Erythroblast (primary cell): Measurements from ENCODE around the gene PRM3.

Experiments
- DNase-seq, 2 experiments: peaks; one replicate each; lab custom pipeline; 2025; lab: John Stamatoyannopoulos, UW
- GATA1 ChIP-seq: IDR thresholded peaks from 2 replicates; pipeline ENCODE4 v1.6.1; 2011; ENCODE audit warnings: low read depth, mild to moderate bottlenecking, control low read depth, low read length, moderate library complexity
- POLR2A ChIP-seq: IDR thresholded peaks from 2 replicates; pipeline ENCODE4 v1.6.1; 2011; ENCODE audit warnings: mild to moderate bottlenecking, low read length

PRM3 gene

DNA sequence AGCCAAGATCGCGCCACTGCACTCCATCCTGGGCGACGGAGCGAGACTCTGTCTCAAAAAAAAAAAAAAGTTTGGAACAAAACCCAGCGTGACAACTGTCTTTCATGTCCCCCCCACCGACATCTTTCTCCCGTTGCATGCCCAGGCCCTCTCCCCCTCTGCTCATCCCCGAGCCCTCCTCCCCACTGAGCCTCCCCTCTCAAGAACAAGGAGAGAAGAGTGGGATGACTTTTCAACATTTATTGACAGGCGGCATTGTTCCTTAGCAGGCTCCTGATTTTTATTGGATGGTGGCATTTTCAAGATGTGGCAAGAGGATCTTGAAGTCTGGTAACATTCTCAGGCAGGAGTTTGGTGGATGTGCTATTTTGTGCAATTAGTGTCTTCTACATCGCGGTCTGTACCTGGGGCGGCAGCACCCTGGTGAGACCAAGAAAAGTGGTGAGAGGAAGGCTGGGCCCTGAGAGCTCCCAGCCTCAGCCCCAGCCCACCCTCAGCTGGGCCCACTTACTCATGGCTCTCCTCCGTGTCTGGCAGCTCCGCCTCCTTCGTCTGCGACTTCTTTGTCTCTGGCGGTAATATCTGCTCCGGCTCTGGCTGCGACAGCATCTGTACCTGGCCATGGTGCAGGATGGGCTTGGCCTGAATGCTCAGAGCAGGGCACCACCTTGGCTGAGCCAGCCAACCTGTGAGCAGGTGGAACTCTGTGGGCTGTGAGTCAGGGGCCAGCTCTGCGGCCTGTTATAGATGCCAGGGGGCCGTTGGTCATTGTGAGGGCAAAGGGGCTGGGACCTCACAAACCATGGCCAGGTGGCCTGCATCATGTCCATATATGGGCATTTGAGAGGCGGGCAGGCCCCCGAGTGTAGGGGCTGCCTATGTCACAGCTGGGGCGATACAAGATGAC, 7.4 kb upstream of the PRM3 start, which contains the start of gene PRM1:
Gene PRM1, minus strand, starts transcription at position 715 of the 907 bp plus-strand sequence. Its CDS starts 92 bp downstream, at position 623.
- TF ChIP-seq GATA1 (no peak), POLR2A (no peak)
- no peak for DNase-seq

DNA sequence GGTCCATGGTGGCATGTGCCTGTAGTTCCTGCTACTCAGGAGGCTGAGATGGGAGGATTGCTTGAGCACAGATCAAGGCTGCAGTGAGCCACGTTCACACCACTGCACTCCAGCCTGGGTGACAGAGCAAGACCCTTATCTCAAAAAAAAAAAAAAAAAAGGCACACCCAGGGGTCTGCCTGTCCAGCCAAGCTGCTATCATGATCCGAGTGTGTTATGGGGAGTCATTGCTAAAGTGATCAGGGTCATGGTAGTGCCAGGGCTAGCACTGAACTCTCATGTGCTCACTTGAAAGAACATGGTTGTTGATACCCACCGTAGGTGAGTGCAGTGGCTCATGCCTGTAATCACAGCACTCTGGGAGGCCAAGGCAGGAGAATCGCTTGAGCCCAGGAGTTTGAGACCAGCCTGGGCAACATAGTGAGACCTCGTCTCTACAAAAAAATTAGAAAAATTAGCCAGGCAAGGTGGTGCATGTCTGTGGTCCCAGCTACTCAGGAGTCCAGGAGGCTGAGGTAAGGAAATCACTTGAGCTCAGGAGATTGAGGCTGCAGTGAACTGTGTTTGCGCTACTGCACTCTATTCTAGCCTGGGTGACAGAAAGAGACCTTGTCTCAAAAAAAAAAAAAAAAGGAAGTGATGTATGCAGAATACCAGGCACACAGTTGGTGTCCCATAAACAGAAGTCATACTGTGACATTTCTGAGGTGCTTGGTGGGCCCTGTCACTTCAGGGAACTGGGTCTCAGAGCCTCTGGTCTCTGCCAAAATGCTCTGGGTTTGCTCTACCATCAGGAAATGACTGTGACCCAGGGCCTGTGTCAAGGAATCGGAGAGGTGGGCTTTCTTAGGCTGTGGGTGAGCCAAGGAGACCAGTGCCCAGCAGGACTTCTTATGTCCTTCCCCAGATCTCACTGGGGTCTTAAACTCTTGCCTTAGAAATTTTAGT, 5.5 kb upstream of the PRM3 start:
- no peak for DNase-seq
- TF ChIP-seq POLR2A = no peak
- TF ChIP-seq GATA1 = no peak

DNA sequence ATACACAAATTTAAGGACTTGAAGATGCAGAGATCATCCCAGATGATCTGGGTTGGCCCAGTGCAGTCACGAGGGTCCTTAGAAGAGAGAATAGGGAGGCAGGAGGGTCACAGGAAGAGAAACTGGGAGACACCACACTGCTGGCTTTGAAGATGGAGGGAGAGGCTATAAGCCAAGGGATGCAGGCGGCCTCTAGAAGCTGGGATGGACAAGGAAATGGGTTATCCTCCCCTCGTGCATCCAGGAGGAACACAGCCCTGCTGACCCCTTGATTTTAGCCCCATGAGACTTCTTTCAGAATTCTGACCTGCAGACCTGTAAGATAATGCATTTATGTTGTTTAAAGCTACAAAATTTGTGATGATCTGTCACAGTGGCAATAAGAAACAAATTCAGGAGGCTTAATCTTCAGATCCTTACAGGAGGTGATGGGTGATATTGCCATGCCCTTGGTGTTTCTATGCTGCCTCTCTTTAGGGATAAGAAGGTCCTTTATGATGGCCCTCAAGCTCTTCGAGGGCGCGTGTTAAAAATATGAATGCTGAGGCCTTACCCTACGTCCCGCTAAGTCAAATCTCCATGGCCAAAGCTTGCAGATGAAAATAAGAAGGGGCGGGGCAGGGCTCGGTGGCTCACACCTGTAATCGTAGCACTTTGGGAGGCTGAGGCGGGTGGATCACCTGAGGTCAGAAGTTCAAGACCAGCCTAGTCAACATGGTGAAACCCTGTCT, 4.3 kb upstream of the PRM3 start:
- no peak for DNase-seq
- TF ChIP-seq GATA1 = no peak

DNA sequence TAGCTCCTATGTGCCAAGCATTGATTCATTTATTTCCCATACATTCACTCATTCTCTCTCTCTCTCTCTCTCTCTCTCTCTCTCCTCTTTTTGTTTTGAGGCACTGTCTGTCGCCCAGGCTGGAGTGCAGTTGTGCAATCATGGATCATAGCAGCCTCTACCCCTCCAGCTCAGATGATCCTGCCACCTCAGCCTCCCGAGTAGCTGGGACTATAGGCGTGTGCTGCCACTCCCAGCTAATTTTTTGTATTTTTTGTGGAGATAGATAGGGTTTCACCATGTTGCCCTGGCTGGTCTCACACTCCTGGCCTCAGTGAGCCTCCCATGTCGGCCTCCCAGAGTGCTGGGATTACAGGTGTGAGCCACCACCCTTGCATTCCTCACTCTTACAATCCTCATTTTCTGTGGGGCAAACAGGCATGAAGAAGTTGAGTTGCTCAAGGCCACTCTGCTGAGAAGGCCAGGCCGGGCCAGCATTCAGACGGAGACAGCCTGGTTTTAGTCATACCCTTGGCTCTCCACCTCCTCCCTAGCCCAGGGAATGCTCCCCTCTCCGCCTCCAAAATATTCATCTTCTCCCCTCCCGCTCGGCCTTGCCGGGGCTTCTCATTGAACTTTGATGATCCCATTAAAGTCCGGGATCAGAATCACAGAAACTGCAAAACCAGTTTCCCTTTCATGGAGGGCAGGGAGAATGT, 3.6 kb upstream of the PRM3 start:
- TF ChIP-seq GATA1 (no peak), POLR2A (no peak)

DNA sequence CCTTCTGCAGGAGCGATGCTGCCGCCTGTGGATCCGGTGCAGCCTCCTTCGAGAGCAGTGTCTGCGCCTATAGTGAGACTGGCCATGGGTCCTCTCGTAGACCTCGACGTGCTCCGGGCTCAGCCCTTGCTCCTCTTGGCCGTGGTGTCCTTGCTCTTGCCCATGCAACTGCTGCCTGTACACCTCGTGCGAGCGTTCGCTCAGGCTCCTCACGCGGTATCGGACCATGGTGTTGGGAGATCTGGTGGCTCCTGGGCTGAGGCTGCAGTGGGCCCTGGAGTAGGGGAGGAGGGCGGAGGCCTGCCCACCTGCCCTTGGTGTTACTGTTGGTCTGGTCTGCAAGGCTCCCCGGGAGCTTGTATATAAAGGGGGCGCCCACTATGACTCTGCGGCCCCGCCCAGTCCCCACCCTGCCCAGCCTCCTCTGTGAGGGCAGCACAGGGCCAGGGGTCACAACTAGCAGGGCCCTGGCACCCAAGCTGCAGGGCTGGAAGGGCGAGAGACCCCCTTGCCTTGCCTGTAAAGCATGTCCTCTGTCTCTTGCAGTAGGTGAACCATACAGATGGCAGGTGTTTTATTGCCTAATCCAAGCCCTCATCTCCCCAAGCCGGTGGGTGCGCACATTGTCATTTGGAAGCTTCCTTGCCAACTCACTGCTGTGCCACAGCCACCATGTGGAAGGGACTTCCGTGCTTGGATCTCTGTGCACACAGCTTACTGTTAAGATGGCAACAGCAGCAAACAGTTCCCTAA, 2.9 kb upstream of the PRM3 start, which contains the start of gene PRM2:
Gene PRM2, minus strand, starts transcription at position 338 of the 753 bp plus-strand sequence. Its CDS starts 110 bp downstream, at position 228.
- no peak for DNase-seq
- TF ChIP-seq GATA1 (no peak), POLR2A (no peak)

More for the DNA sequence above, 3.6 kb upstream of the PRM3 start:
- DNase-seq = no peak

DNA sequence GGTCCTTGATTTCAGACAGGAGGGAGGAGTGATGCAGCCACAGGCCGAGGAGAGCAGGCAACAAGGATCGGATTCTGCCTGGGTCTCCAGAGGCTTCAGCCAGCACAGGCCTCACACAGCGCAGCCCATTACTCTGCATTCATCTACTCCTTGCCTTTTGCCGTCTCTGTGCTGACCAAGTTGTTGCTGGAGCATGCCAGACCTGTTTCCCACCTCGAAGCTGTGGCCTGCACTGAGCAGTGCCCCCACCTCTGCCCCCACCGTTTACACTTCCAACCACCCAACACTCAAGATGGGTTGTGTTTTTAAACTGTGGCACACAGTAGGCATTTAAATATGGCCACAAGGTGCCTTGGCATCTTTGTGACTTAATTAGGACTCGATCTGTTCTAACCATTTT, 1.5 kb upstream of the PRM3 start:
- TF ChIP-seq GATA1 (no peak), POLR2A (no peak)
- no peak for DNase-seq

DNA sequence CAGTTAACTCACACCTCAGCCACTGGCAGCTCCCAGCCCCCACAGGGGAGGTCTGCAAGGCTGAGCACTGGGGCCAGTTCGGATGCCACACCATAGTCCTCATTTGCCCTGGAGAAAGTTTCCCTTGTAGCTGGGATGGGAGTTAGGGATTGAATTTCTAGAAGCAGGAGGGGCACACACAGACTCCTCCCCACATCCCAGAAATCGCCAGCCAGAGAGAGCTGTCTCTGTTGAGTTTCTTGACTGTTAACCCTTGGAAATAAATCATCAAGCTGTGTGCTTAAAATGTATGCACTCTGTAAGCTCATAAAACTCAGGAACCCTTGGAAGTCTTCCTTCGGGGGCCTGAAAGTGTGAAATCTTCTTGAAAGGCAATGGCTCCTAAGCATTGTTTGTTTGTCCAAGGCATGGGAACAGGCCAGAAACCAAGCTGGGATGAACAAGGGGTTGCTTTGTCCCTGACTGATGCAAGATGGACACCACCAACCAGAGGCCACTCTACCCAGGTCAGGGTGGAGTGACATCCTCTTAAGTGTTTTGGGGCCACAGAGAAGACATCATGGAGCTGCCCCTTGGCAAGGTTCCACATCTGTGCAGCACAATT, 394 bp upstream of the PRM3 start:
- TF ChIP-seq GATA1 = no peak
- TF ChIP-seq POLR2A = no peak
- DNase-seq = no peak

DNA sequence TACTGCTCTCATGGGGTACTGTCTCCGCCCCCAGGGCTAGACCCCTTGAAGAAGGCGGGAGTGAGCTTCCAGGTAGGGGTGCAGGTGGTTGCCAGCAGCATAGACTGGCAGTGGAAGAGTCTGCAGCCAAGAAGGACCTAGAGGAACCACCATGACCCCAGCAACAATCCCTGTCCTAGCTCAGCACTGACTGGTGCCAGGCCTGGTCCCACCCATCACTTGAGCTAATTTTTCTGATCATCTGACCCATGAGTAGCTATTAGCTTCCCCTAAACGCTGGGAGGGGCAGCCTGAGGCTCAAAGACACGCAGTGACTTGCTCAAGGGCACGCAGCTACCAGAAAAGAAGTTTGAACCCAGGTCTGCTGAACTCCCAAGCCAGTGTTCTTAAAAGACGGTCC, 945 bp downstream of the PRM3 start:
- TF ChIP-seq POLR2A = no peak
- no peak for TF ChIP-seq GATA1
- DNase-seq = no peak

DNA sequence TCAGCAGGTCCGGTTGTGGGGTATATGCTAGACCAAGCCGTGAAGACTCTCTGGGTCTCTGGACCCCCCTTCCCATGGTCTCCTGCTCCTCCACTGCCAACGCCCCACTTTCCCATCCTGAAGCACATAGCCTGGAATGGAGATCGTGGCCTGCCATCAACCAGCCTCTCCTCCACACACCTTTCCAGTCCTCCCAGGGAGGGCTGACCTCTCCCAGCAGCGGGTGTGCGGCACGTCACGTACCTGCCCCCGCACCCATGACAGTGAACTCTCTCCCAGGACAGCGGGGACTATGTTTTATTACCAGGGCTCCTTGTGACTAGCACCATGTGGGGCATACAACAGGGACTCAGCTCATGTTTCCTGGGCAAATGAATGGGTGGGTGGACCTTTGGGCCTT, 1.8 kb downstream of the PRM3 start:
- no peak for TF ChIP-seq POLR2A
- TF ChIP-seq GATA1 = no peak
- DNase-seq = no peak

DNA sequence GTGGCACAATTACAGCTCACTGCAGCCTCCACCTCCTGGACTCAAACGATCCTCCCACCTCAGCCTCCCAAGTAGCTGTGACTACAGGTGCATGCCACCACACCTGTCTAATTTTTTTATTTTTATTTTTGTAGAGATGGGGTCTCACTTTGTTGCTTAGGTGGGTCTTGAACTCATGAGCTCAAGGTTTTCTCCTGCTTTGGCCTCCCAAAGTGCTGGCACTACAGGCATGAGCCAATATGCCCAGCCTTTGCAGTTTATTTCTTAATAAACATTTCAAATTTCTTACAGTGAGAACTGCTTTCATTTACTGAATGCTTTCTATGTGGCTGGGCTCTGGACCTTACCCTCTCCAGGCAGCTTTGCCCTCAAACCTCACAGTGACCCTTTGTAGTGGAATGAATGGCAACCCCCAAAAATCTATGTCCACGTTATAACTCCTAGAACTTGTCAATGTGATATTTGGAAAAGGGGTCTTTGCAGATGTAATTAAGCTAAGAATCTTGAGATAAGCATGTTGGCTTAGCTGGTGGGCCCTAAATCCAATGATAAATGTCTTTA, 2.7 kb downstream of the PRM3 start:
- no peak for DNase-seq
- TF ChIP-seq GATA1 = no peak

DNA sequence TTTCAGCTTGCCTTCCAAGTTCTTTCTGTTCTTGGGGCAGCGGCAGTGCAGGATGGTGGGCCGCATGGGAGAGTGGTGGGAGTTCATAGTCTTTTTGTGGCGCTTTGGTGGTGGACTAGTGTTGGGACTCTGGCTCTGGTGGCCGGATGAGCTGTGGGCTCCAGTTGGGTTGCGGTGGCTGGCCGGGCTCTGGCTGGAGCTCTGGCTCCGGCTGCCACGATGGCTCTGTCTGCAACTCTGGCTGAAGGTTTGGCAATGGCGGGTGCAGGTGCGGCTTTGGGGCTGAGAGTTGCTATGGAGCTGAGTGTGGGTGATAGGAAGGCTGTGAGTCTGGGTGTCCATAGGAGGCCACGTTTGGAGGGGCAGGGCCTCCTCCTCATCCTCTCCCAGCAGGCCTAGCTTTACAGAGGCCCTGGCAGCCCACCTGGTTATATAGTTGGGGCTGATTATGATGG, 4.5 kb downstream of the PRM3 start, which contains the start of gene TNP2:
Gene TNP2, minus strand, starts transcription at position 405 of the 455 bp plus-strand sequence. Its CDS starts 63 bp downstream, at position 342.
- no peak for DNase-seq
- no peak for TF ChIP-seq POLR2A
- TF ChIP-seq GATA1 = no peak

DNA sequence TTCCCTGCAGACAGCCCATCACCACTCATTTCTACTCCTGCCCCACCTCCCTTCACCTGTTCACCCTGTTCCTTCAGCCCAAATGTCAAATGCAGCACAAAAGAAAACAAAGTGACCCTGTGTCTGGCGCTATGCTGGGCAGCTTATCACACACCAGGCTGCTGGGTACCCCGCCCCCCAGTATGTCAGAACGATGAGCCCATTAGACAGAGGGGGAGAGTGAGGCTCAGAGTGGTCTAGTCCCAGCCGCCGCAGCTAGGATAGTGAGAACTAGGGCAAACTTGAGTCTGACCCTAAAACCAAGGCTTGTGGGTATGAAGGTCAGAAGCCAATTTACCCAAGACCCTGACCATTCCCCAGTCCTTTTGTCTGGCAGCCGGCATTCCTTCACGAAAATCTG, 8.3 kb downstream of the PRM3 start:
- TF ChIP-seq POLR2A = no peak
- TF ChIP-seq GATA1 = no peak
- no peak for DNase-seq
